ENCODE results near the gene UBE2N. TPM values are rescaled to one million over a fixed set of nuclear protein-coding genes. Genes with fewer than 3 reads are reported as not detected.

UBE2N gene
- 10 to 100 TPM; 20.0 to 78.5 (median 70.6) TPM for polyA plus RNA-seq

GRCh38 chr12:93441617-93442410, at the start of gene UBE2N:
Gene UBE2N, minus strand, starts transcription at chr12:93441947. Its CDS starts 63 bp downstream, at chr12:93441884.
- H3K27ac ChIP-seq (ENCODE audit: low read depth, low read length), result peak within 1 kb of the TSS; percentile 96
- WGBS, 3 donors, result 0 to 1% (median 1%) methylated on average over 89 to 105 of the region's 105 CpGs

- no peak overlapping the region for H3K27ac ChIP-seq (ENCODE audit: low read depth, low read length)
- WGBS, 3 donors, result 80 to 88% (median 83%) methylated on average over 8 of the region's 8 CpGs
These were observed 42.7 kb upstream of the UBE2N start for GRCh38 chr12:93484315-93484981.

GRCh38 chr12:93483151-93483807, 41.5 kb upstream of the UBE2N start:
- H3K27ac ChIP-seq (ENCODE audit: low read depth, low read length), result no peak overlapping the region
- WGBS, 3 donors, result 85 to 94% (median 85%) methylated on average over 4 of the region's 4 CpGs

- WGBS, 3 donors, result 93 to 99% (median 99%) methylated on average over 5 of the region's 5 CpGs
- no peak overlapping the region for H3K27ac ChIP-seq (ENCODE audit: low read depth, low read length)
These were observed 41.0 kb upstream of the UBE2N start for GRCh38 chr12:93482721-93483120.

- no peak overlapping the region for H3K27ac ChIP-seq (ENCODE audit: low read depth, low read length)
These were observed 34.8 kb upstream of the UBE2N start for GRCh38 chr12:93476555-93476954.

GRCh38 chr12:93469386-93469785, 27.6 kb upstream of the UBE2N start:
- H3K27ac ChIP-seq (ENCODE audit: low read depth, low read length), result no peak overlapping the region

- WGBS, 3 donors, result 2 to 10% (median 8%) methylated on average over 7 of the region's 7 CpGs
- no peak overlapping the region for H3K27ac ChIP-seq (ENCODE audit: low read depth, low read length)
These were observed 26.2 kb upstream of the UBE2N start for GRCh38 chr12:93468008-93468371.

- H3K27ac ChIP-seq (ENCODE audit: low read depth, low read length), result peak within 1 kb of the TSS; percentile 45
- whole genome bisulfite sequencing, 3 donors, result 0 to 1% (median 0%) methylated on average over 36 of the region's 36 CpGs
These were observed 25.7 kb upstream of the UBE2N start, which contains the start of gene MRPL42 for GRCh38 chr12:93467351-93468007. Gene MRPL42, plus strand, starts transcription at chr12:93467514. Its CDS starts 1,772 bp downstream, at chr12:93469286.

- 92 to 96% (median 94%) methylated on average over 9 of the region's 9 CpGs for WGBS, 3 donors
- H3K27ac ChIP-seq (ENCODE audit: low read depth, low read length), result no peak overlapping the region
These were observed 25.0 kb upstream of the UBE2N start for GRCh38 chr12:93466625-93467350.

GRCh38 chr12:93465841-93466240, 24.1 kb upstream of the UBE2N start:
- H3K27ac ChIP-seq (ENCODE audit: low read depth, low read length), result no peak overlapping the region
- 93 to 97% (median 93%) methylated on average over 5 of the region's 5 CpGs for WGBS, 3 donors

GRCh38 chr12:93461503-93461902, 19.8 kb upstream of the UBE2N start:
- WGBS, 3 donors, result 73 to 95% (median 86%) methylated on average over 3 of the region's 3 CpGs
- no peak overlapping the region for H3K27ac ChIP-seq (ENCODE audit: low read depth, low read length)

- 45 to 77% (median 50%) methylated on average over 7 of the region's 7 CpGs for WGBS, 3 donors
- H3K27ac ChIP-seq (ENCODE audit: low read depth, low read length), result no peak overlapping the region
These were observed 19.2 kb upstream of the UBE2N start for GRCh38 chr12:93460902-93461301.

GRCh38 chr12:93460003-93460402, 18.3 kb upstream of the UBE2N start:
- no peak overlapping the region for H3K27ac ChIP-seq (ENCODE audit: low read depth, low read length)
- WGBS, 3 donors, result 41 to 67% (median 66%) methylated on average over 6 of the region's 6 CpGs

- H3K27ac ChIP-seq (ENCODE audit: low read depth, low read length), result no peak overlapping the region
- WGBS, 3 donors, result 87 to 96% (median 94%) methylated on average over 5 of the region's 5 CpGs
These were observed 17.4 kb upstream of the UBE2N start for GRCh38 chr12:93459097-93459496.

GRCh38 chr12:93456077-93456476, 14.3 kb upstream of the UBE2N start:
- WGBS, 3 donors, result 69 to 76% (median 73%) methylated on average over 2 of the region's 2 CpGs
- H3K27ac ChIP-seq (ENCODE audit: low read depth, low read length), result no peak overlapping the region

GRCh38 chr12:93453633-93454032, 11.9 kb upstream of the UBE2N start:
- H3K27ac ChIP-seq (ENCODE audit: low read depth, low read length), result no peak overlapping the region
- 89 to 90% (median 89%) methylated on average over 5 of the region's 5 CpGs for WGBS, 3 donors

- WGBS, 3 donors, result 52 to 58% (median 53%) methylated on average over 3 of the region's 3 CpGs
- no peak overlapping the region for H3K27ac ChIP-seq (ENCODE audit: low read depth, low read length)
These were observed 9.8 kb upstream of the UBE2N start for GRCh38 chr12:93451423-93452158.

- WGBS, 3 donors, result 30 to 85% (median 84%) methylated on average over 1 of the region's 1 CpG
These were observed 7.5 kb upstream of the UBE2N start for GRCh38 chr12:93449277-93449676.

More at GRCh38 chr12:93449277-93449676, 7.5 kb upstream of the UBE2N start:
- no peak overlapping the region for H3K27ac ChIP-seq (ENCODE audit: low read depth, low read length)
